ENCODE results near the gene CHID1.

CHID1 gene

DNA sequence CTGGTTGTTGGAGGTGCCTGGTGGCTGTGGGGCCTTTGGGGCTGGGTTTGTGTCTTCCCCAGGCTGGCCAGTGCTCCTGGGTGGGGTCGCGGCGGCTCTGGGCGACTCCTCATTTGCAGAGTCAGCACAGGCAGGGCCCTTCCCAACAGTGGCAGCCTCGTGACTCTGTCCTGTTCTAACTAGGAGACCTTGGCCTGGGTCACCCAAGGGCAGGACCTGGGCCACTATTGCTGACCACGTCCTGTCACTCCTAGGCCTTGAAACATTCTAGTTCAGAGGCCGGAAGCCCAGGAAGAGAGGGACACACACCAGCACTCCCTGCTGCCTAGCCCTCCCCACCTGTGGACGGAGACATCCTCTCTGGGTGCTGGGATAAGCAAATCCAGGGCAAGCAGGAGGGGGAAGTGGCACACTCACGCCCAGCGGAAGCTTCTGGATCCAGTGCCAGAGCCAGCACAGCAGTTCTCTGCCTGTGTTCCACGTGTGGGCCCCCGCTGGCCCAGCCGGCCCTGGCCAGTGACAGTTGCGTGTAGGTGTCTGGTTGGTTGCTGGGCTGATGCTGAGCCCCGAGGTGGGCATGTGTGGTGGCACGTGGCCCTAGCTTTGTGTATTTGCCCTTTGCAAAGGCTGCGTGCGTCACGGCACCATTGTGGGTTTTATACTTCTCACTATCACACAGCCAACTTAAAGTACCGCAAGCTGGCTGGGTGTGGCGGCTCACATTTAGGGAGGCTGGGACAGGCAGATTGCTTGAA, 4.3 kb upstream of the CHID1 start:
- no CpG with 5 or more reads among the region's 21 CpGs for WGBS (ENCODE audit: extremely low coverage, insufficient coverage, insufficient read length)

DNA sequence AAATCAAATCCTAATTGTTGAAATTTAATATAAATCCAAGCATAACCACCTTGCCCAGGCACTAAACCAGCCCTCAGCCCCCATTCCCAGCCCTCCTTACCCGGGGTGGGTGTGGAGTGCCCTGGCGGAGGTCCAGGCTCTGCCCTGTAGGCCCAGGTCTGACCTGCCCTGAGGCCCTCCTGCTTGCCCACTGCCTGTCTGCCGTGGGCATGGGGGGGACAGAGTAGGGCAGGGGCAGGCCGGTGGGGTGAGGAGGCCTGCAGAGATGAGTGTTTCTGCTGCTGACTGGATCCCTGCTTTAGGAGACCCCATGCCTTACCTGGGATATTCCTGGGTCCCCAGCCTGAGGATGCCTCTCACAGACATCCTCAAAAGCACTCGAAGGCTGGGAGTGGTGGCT, 3.6 kb upstream of the CHID1 start:
- no peak overlapping the region for H3K18ac ChIP-seq (ENCODE audit: low read length)
- H2AFZ ChIP-seq (ENCODE audit: insufficient read depth, low read length, poor library complexity): no peak overlapping the region
- H3K27me3 ChIP-seq (ENCODE audit: insufficient read depth, low read length): no peaks in the 10 kb centered on the region
- no peak overlapping the region for H3K4me3 ChIP-seq (ENCODE audit: low read depth, low read length)
- H2BK12ac ChIP-seq (ENCODE audit: low read length): no peak overlapping the region
- H3K4ac ChIP-seq (ENCODE audit: low read depth, low read length): no peak overlapping the region
- peaks cover 13% of the 10 kb centered on the region for H3K79me1 ChIP-seq (ENCODE audit: low read length)
- no peak overlapping the region for H2BK120ac ChIP-seq (ENCODE audit: insufficient read depth, low read length, poor library complexity)
- no CpG with 5 or more reads among the region's 5 CpGs for WGBS (ENCODE audit: extremely low coverage, insufficient coverage, insufficient read length)
- H4K91ac ChIP-seq (ENCODE audit: low read depth, low read length): no peak overlapping the region
- no peak overlapping the region for H3K23ac ChIP-seq (ENCODE audit: low read length)
- peaks cover under 1% of the 10 kb centered on the region for H3K9me3 ChIP-seq (ENCODE audit: insufficient read depth, low read depth, low read length)
- no peak overlapping the region for H3K27ac ChIP-seq (ENCODE audit: low read depth, low read length)
- no peak overlapping the region for H3K14ac ChIP-seq (ENCODE audit: low read length)
- no peak overlapping the region for H3K4me2 ChIP-seq (ENCODE audit: low read length)
- no peak overlapping the region for H4K12ac ChIP-seq (ENCODE audit: low read depth, low read length)
- peaks cover 0 to 1% of the 10 kb centered on the region in 2 experiments for H3K36me3 ChIP-seq (ENCODE audit: control insufficient read depth in 1 of 2, insufficient read depth in 2 of 2, low read length in 2 of 2)
- peaks cover 5 to 11% of the 10 kb centered on the region in 2 experiments for H3K4me1 ChIP-seq (ENCODE audit: control insufficient read depth in 1 of 2, insufficient read depth in 2 of 2, low read length in 2 of 2)
- no peak overlapping the region for H3K9ac ChIP-seq (ENCODE audit: low read length)
- no peak overlapping the region for H2BK5ac ChIP-seq (ENCODE audit: low read depth, low read length, poor library complexity)
- no peak for DNase-seq
- no peak overlapping the region for H2AK5ac ChIP-seq (ENCODE audit: low read length)
- H4K8ac ChIP-seq (ENCODE audit: low read depth, low read length): no peak overlapping the region
- H3K79me2 ChIP-seq (ENCODE audit: control insufficient read depth, insufficient read depth, low read length, poor library complexity): peaks cover 12% of the 10 kb centered on the region

More for the DNA sequence above, 4.3 kb upstream of the CHID1 start:
- Histone ChIP-seq H3K79me2 (ENCODE audit: control insufficient read depth, insufficient read depth, low read length, poor library complexity) (peaks cover 12% of the 10 kb centered on the region), H2BK5ac (ENCODE audit: low read depth, low read length, poor library complexity) (no peak overlapping the region), H3K27ac (ENCODE audit: low read depth, low read length) (no peak overlapping the region), H3K9me3 (ENCODE audit: insufficient read depth, low read depth, low read length) (peaks cover 2% of the 10 kb centered on the region), H2BK120ac (ENCODE audit: insufficient read depth, low read length, poor library complexity) (no peak overlapping the region), H2AFZ (ENCODE audit: insufficient read depth, low read length, poor library complexity) (no peak overlapping the region), H3K4me2 (ENCODE audit: low read length) (no peak overlapping the region), H3K9ac (ENCODE audit: low read length) (peak overlapping the region; percentile 12), H2AK5ac (ENCODE audit: low read length) (no peak overlapping the region), H3K36me3 (ENCODE audit: control insufficient read depth in 1 of 2, insufficient read depth in 2 of 2, low read length in 2 of 2) (no peaks in the 10 kb centered on the region), H2BK12ac (ENCODE audit: low read length) (no peak overlapping the region), H3K4me3 (ENCODE audit: low read depth, low read length) (no peak overlapping the region), H4K8ac (ENCODE audit: low read depth, low read length) (no peak overlapping the region), H3K27me3 (ENCODE audit: insufficient read depth, low read length) (no peaks in the 10 kb centered on the region), H3K14ac (ENCODE audit: low read length) (no peak overlapping the region), H3K79me1 (ENCODE audit: low read length) (peaks cover 13% of the 10 kb centered on the region), H4K12ac (ENCODE audit: low read depth, low read length) (no peak overlapping the region), H3K4me1 (ENCODE audit: control insufficient read depth in 1 of 2, insufficient read depth in 2 of 2, low read length in 2 of 2) (peaks cover 5 to 7% of the 10 kb centered on the region in 2 experiments), H3K18ac (ENCODE audit: low read length) (no peak overlapping the region), H3K4ac (ENCODE audit: low read depth, low read length) (no peak overlapping the region), H4K91ac (ENCODE audit: low read depth, low read length) (no peak overlapping the region), H3K23ac (ENCODE audit: low read length) (no peak overlapping the region)
- no peak for DNase-seq

DNA sequence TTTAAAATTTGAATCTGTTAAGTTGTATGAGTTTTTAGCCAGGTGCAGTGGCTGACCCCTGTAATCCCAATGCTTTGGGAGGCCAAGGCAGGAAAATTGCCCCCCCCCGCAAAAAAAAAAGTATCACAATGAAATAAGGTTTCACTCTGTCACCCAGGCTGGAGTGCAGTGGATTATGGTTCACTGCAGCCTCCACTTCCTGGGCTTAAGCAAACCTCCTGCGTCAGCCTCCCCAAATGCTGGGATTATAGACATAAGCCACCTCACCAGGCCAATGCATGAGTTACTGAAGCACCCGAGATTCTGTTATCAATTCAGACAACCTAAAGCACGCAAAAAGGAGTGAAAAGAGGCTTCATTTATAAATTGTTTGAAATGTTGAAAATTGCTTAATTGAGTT, 2.4 kb upstream of the CHID1 start:
- H2AFZ ChIP-seq (ENCODE audit: insufficient read depth, low read length, poor library complexity): no peak overlapping the region
- no peak overlapping the region for H3K4me2 ChIP-seq (ENCODE audit: low read length)
- WGBS (ENCODE audit: extremely low coverage, insufficient coverage, insufficient read length): no CpG with 5 or more reads among the region's 4 CpGs
- no peak overlapping the region for H2BK120ac ChIP-seq (ENCODE audit: insufficient read depth, low read length, poor library complexity)
- H2BK12ac ChIP-seq (ENCODE audit: low read length): no peak overlapping the region
- H3K9me3 ChIP-seq (ENCODE audit: insufficient read depth, low read depth, low read length): no peaks in the 10 kb centered on the region
- H3K18ac ChIP-seq (ENCODE audit: low read length): no peak overlapping the region
- no peak overlapping the region for H3K4ac ChIP-seq (ENCODE audit: low read depth, low read length)
- no peak overlapping the region for H3K9ac ChIP-seq (ENCODE audit: low read length)
- no peak overlapping the region for H3K23ac ChIP-seq (ENCODE audit: low read length)
- H3K4me1 ChIP-seq (ENCODE audit: control insufficient read depth in 1 of 2, insufficient read depth in 2 of 2, low read length in 2 of 2): peaks cover 5 to 11% of the 10 kb centered on the region in 2 experiments
- H3K4me3 ChIP-seq (ENCODE audit: low read depth, low read length): no peak overlapping the region
- H3K36me3 ChIP-seq (ENCODE audit: control insufficient read depth in 1 of 2, insufficient read depth in 2 of 2, low read length in 2 of 2): peaks cover 0 to 4% of the 10 kb centered on the region in 2 experiments
- peaks cover 12% of the 10 kb centered on the region for H3K79me2 ChIP-seq (ENCODE audit: control insufficient read depth, insufficient read depth, low read length, poor library complexity)
- no peak overlapping the region for H4K91ac ChIP-seq (ENCODE audit: low read depth, low read length)
- H3K27me3 ChIP-seq (ENCODE audit: insufficient read depth, low read length): no peaks in the 10 kb centered on the region
- H2AK5ac ChIP-seq (ENCODE audit: low read length): no peak overlapping the region
- no peak overlapping the region for H3K14ac ChIP-seq (ENCODE audit: low read length)
- no peak overlapping the region for H3K27ac ChIP-seq (ENCODE audit: low read depth, low read length)
- peaks cover 13% of the 10 kb centered on the region for H3K79me1 ChIP-seq (ENCODE audit: low read length)
- H2BK5ac ChIP-seq (ENCODE audit: low read depth, low read length, poor library complexity): no peak overlapping the region
- H4K8ac ChIP-seq (ENCODE audit: low read depth, low read length): no peak overlapping the region
- H4K12ac ChIP-seq (ENCODE audit: low read depth, low read length): no peak overlapping the region
- no peak for DNase-seq

DNA sequence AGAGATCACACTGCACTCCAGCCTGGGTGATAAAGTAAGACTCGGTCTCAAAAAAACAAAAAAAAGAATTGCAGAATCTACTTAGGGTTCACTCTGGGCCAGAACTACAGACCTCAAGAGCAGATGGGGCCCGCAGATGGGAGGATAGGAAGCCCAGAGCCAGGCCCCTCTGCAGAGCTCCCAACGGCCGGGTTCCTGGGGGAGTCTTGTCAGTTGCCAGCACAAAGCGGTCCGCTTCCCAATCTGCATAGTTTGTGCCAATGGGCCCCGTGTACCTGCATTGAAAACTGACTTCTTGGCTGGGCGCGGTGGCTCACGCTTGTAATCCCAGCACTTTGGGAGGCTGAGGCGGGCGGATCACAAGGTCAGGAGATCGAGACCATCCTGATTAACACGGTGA, 1.7 kb upstream of the CHID1 start:
- H4K8ac ChIP-seq (ENCODE audit: low read depth, low read length): no peak overlapping the region
- H3K36me3 ChIP-seq (ENCODE audit: control insufficient read depth in 1 of 2, insufficient read depth in 2 of 2, low read length in 2 of 2): peaks cover 0 to 7% of the 10 kb centered on the region in 2 experiments
- no peak overlapping the region for H3K23ac ChIP-seq (ENCODE audit: low read length)
- H3K79me2 ChIP-seq (ENCODE audit: control insufficient read depth, insufficient read depth, low read length, poor library complexity): peaks cover 12% of the 10 kb centered on the region
- no peak overlapping the region for H3K4ac ChIP-seq (ENCODE audit: low read depth, low read length)
- H3K9ac ChIP-seq (ENCODE audit: low read length): no peak overlapping the region
- no peak overlapping the region for H3K4me2 ChIP-seq (ENCODE audit: low read length)
- H3K18ac ChIP-seq (ENCODE audit: low read length): no peak overlapping the region
- no CpG with 5 or more reads among the region's 14 CpGs for WGBS (ENCODE audit: extremely low coverage, insufficient coverage, insufficient read length)
- H2AK5ac ChIP-seq (ENCODE audit: low read length): no peak overlapping the region
- no peaks in the 10 kb centered on the region for H3K9me3 ChIP-seq (ENCODE audit: insufficient read depth, low read depth, low read length)
- H3K27ac ChIP-seq (ENCODE audit: low read depth, low read length): no peak overlapping the region
- H2BK5ac ChIP-seq (ENCODE audit: low read depth, low read length, poor library complexity): no peak overlapping the region
- H2BK12ac ChIP-seq (ENCODE audit: low read length): no peak overlapping the region
- no peak overlapping the region for H4K12ac ChIP-seq (ENCODE audit: low read depth, low read length)
- H3K79me1 ChIP-seq (ENCODE audit: low read length): peaks cover 13% of the 10 kb centered on the region
- no peak overlapping the region for H2BK120ac ChIP-seq (ENCODE audit: insufficient read depth, low read length, poor library complexity)
- no peak for DNase-seq
- peaks cover 5 to 11% of the 10 kb centered on the region in 2 experiments for H3K4me1 ChIP-seq (ENCODE audit: control insufficient read depth in 1 of 2, insufficient read depth in 2 of 2, low read length in 2 of 2)
- H4K91ac ChIP-seq (ENCODE audit: low read depth, low read length): no peak overlapping the region
- H3K14ac ChIP-seq (ENCODE audit: low read length): no peak overlapping the region
- H3K4me3 ChIP-seq (ENCODE audit: low read depth, low read length): no peak overlapping the region
- H3K27me3 ChIP-seq (ENCODE audit: insufficient read depth, low read length): no peaks in the 10 kb centered on the region
- H2AFZ ChIP-seq (ENCODE audit: insufficient read depth, low read length, poor library complexity): no peak overlapping the region
